Left ventricle myocardium inferior (tissue), 1 donor: Measurements from ENCODE around the gene ZNF236. TPM values are rescaled to one million over a fixed set of nuclear protein-coding genes. Genes with fewer than 3 reads are reported as not detected.

Experiments
- DNase-seq: peaks from one replicate; pipeline ENCODE4 v3.0.0-alpha.2; 2020
- H3K27ac ChIP-seq: fragments of 200-600 bp; replicated peaks from 2 replicates; pipeline ENCODE4 v1.8.0; 2021
- H3K27me3 ChIP-seq: fragments of 200-600 bp; 2 replicates; pipeline ENCODE4 v1.8.0; 2021; ENCODE audit warnings: low read depth
- H3K36me3 ChIP-seq: fragments of 200-600 bp; 2 replicates; pipeline ENCODE4 v1.8.0; 2021
- H3K4me1 ChIP-seq: fragments of 200-600 bp; 2 replicates; pipeline ENCODE4 v1.8.0; 2021
- H3K4me3 ChIP-seq: fragments of 200-600 bp; 2 replicates; pipeline ENCODE4 v1.8.0; 2021; ENCODE audit warnings: mild to moderate bottlenecking, moderate library complexity
- H3K9me3 ChIP-seq: fragments of 200-600 bp; replicated peaks from 2 replicates; pipeline ENCODE4 v1.8.0; 2021
- CTCF ChIP-seq: fragments of 200-600 bp; IDR thresholded peaks from 2 replicates; pipeline ENCODE4 v1.8.0; 2021; ENCODE audit warnings: antibody characterized with exemption, mild to moderate bottlenecking, borderline replicate concordance
- intact Hi-C: fragments of 100-400 bp; cut with micrococcal nuclease; formaldehyde crosslinking; loops from one replicate; pipeline ENCODE4 v1.11.0; 2022
- total RNA-seq: library from RNA; stranded (reverse); fragmentation: NEBNext Ultra II Directional; extraction: Animal tissue kit (Norgen Biotek cat#: 25700); gene quantifications from one replicate; pipeline ENCODE4 v1.2.1, GENCODE V29; 2021
- donor health status: DM: no; HTN: yes; CAD: no; lungs with severe emphysema.

The ZNF236 gene
- total RNA-seq, 1 donor from 2014 or later = 10.6 TPM

GRCh38 chr18:76847916-76848315, 25.6 kb downstream of the ZNF236 start:
- no peak overlapping the region for H3K27ac ChIP-seq
- H3K36me3 ChIP-seq = peaks cover 18% of the 10 kb centered on the region
- H3K4me1 ChIP-seq = peaks cover 11% of the 10 kb centered on the region
- DNase-seq = no peak
- intact Hi-C loops = no loop called here
- no peaks in the 10 kb centered on the region for H3K27me3 ChIP-seq
- no peak overlapping the region for H3K4me3 ChIP-seq
- TF ChIP-seq CTCF = no peak
- no peaks in the 10 kb centered on the region for H3K9me3 ChIP-seq

GRCh38 chr18:76850112-76850511, 27.8 kb downstream of the ZNF236 start:
- H3K4me1 ChIP-seq = peaks cover 11% of the 10 kb centered on the region
- no peak for TF ChIP-seq CTCF
- no peak overlapping the region for H3K27ac ChIP-seq
- DNase-seq = no peak
- peaks cover 29% of the 10 kb centered on the region for H3K36me3 ChIP-seq
- no peaks in the 10 kb centered on the region for H3K9me3 ChIP-seq
- intact Hi-C loops = no loop called here
- H3K4me3 ChIP-seq = no peak overlapping the region
- no peaks in the 10 kb centered on the region for H3K27me3 ChIP-seq

GRCh38 chr18:76855594-76855993, 33.2 kb downstream of the ZNF236 start:
- H3K4me1 ChIP-seq = no peaks in the 10 kb centered on the region
- DNase-seq = no peak
- intact Hi-C loops = no loop called here
- TF ChIP-seq CTCF = no peak
- no peaks in the 10 kb centered on the region for H3K9me3 ChIP-seq
- no peak overlapping the region for H3K27ac ChIP-seq
- no peak overlapping the region for H3K4me3 ChIP-seq
- H3K36me3 ChIP-seq = peaks cover 41% of the 10 kb centered on the region
- no peaks in the 10 kb centered on the region for H3K27me3 ChIP-seq

- Histone ChIP-seq H3K27me3 (no peaks in the 10 kb centered on the region), H3K4me1 (no peaks in the 10 kb centered on the region), H3K4me3 (no peak overlapping the region), H3K27ac (no peak overlapping the region), H3K9me3 (no peaks in the 10 kb centered on the region), H3K36me3 (peaks cover 46% of the 10 kb centered on the region)
- intact Hi-C loops = no loop called here
- DNase-seq = no peak
- no peak for TF ChIP-seq CTCF
Measured at GRCh38 chr18:76857476-76857875, 35.1 kb downstream of the ZNF236 start.

GRCh38 chr18:76859474-76860339, 37.4 kb downstream of the ZNF236 start:
- H3K27me3 ChIP-seq = no peaks in the 10 kb centered on the region
- no peak for TF ChIP-seq CTCF
- H3K36me3 ChIP-seq = peaks cover 51% of the 10 kb centered on the region
- H3K4me3 ChIP-seq = no peak overlapping the region
- no peaks in the 10 kb centered on the region for H3K9me3 ChIP-seq
- H3K4me1 ChIP-seq = no peaks in the 10 kb centered on the region
- H3K27ac ChIP-seq = no peak overlapping the region
- no peak for DNase-seq
- intact Hi-C loops = no loop called here
